Activated naive CD8-positive, alpha-beta T cell treated with anti-CD3 and anti-CD28 coated beads, Interleukin-2, amount 50 U/mL, for 16 hours (primary cell): ENCODE results near the gene IRAG1.

Experiments used
- DNase-seq: peaks from one replicate; pipeline ENCODE4 v3.0.0-alpha.2; 2020; ENCODE audit warnings: low read depth, low spot score

The IRAG1 gene

DNA sequence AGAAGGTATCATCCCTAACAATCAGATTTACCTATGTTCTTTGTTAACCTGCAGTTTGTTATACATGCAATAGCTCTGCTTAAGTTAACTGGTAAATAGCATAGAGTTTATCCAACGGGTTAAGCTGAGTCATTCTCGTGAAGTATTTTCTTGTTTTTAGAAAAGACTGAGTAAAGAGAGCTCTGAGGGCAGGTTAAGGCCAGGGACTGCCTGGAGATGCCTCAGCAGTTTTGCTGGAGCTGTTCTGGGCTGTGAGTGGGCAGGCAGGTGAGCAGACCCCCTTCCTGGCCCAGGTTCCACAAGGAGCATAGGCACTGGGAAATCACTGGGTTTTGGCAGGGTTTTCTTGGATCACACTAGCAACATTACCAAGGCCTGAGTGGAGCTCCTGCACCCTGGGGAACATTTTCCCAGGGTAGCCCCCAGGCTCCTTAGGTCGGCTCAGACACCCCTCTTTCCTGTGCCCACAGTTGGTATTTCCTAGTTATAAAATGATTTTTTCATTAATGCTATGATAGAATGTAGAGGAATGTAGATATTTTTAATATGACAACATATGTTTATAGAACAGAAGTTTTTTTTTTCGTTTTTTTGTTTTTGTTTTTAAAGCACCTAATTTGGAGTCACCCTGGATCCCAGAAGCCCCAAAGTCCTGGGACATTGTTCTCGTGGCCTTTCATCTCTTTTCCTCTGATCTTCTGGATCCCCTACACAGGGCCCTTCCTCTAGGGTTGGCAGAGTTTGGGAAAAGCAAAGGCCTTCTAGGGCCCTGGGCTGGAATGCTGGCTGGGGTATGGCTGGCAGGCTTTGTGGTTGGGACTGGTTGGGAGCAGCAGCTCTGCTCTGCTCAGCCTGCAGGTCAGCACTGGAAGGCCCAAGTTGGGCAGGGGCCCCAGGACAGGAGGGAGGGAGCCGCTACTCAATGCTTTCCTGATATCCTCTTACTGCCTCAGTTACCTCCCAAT, 26.7 kb downstream of the IRAG1 start:
- no peak for DNase-seq

DNA sequence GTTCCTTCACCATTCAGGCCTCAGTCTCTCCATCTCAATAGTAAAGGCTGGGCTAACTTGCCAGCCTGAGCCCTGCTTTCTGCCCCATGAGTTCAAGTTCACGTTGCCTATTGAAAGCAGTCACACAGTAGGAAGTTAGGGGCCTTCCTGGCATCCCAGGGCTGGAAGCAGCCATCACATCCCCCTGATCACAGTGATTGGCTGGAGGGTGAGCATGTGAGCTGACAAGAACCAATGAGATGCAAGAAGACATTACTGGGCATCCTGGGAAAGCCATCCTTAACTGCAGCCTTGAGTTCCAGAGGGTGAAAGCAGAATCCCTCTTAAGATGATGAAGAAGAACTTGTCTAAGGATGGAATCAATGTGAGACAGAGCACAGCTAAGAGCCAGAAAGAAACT, 29.1 kb downstream of the IRAG1 start:
- no peak for DNase-seq

DNA sequence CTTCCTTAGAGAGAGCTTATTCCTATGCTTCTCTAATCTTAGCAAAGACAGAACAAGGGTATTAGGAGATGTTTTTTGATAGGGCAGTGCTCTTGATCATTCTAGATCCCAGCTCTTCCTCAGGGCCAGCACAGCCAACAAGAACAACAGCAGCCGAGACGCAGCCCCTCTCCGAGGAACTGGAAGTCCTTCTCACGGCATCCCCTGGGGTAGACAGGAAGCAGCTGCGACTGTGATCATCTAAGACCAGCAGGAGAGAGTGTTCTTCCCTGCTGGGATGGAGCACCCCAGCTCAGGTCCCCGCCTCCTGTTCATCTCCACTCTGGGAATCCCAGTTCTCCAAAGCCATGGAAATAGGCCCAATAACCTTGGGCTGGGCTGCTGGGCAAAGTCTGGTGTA, 29.6 kb downstream of the IRAG1 start:
- no peak for DNase-seq

DNA sequence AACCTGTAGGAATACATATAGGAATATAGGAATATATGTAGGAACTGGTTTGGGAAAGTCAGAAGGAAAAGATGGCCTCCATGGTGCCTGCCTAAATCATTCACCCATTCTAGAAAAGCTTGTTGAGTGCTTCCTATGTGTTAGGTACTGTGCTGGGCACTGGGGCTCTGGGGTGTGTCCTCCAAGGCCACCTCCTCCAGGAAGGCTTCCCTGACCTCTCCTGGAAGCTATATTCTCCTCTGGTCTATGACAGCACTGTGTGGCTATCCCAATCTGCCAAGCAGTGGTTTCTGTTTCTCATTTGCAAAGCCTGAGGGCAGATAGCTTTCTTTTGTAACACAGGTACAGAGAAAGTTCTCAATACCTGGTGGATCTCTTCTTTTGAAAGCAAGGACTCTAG, 30.2 kb downstream of the IRAG1 start:
- DNase-seq, result no peak

DNA sequence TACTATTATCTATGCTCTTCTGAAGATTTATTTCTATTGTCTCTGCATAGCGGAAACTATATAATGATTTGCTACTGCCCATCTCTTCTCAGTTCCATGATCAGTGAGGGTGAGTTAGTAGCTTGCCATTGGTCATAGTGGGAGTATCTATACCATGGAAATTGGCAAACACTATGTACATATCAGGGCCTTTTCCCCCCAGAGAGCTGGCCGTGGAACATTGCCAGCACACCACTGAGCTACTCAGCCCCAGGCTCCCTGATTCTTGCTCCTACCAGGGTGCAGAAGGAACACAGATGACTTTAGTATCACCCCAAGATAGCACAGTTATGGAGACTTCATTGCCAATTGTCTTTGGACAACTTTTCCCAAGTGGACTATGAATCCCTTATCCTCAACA, 33.2 kb downstream of the IRAG1 start:
- no peak for DNase-seq

DNA sequence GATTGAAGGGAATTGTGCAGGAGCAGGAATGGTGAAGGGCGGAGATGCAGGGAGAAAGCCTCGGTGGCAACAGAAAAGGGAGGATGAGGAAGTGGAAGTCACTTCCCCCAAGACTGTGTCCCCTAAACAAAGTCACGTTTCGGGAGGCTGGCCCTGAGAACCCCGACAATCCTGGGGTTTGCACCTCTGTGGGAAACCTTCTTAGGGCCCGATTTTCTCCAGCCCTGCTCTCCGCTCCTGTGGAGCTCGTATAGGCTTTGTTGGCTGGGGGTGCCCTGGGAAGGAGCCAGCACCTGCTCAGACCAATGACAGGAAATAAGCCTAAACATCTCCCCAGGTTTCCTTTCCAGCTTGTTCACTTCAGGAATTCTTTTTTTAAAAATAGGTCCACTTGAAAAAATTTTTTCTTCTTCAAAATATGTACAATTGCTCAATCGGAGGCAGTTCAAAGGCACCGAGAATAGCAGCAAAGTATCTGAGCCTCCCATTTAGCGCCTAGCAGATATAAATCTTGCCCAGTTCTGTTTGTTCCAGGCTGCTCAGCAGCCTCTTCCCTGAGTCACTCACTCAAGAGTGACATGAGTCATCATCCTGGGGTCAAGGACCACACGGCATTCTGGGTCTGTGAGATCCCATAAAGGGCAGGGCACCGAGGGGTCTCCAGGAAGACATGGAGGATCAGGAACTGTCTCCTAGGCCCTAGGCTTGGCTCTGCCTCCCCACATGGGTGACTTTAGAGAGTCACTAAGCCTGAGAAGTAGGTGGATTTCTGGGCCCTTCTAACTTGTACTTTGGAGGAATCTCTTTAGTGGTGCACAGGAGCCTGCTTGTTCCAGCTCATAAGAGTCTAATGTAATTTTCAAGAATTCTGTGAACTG, 34.0 kb downstream of the IRAG1 start:
- DNase-seq, result no peak

DNA sequence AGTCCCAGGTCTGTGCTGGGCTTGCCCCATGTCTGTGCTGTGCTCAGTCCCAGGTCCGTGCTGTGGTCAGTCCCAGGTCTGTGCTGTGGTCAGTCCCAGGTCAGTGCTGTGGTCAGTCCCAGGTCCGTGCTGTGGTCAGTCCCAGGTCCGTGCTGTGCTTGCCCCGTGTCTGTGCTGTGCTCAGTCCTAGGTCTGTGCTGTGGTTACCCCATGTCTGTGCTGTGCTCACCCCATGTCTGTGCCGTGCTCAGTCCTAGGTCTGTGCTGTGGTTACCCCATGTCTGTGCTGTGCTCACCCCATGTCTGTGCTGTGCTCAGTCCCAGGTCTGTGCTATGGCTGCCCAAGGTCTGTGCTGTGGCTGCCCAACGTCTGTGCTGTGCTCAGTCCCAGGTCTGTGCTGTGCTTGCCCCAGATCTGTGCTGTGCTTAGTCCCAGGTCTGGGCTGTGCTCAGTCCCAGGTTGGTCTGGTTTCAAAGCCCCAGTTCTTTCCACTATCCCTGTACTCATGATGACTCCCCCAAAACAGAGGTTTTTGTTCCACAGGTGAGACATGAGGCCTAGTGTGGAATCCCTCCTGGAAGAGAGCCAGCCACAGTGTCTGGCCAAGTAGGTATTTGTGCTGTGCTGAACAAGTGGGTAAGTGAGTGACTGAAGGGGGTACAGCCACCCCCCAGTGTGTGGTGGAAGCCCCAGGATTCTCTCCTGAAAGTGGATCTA, 34.8 kb downstream of the IRAG1 start:
- no peak for DNase-seq

DNA sequence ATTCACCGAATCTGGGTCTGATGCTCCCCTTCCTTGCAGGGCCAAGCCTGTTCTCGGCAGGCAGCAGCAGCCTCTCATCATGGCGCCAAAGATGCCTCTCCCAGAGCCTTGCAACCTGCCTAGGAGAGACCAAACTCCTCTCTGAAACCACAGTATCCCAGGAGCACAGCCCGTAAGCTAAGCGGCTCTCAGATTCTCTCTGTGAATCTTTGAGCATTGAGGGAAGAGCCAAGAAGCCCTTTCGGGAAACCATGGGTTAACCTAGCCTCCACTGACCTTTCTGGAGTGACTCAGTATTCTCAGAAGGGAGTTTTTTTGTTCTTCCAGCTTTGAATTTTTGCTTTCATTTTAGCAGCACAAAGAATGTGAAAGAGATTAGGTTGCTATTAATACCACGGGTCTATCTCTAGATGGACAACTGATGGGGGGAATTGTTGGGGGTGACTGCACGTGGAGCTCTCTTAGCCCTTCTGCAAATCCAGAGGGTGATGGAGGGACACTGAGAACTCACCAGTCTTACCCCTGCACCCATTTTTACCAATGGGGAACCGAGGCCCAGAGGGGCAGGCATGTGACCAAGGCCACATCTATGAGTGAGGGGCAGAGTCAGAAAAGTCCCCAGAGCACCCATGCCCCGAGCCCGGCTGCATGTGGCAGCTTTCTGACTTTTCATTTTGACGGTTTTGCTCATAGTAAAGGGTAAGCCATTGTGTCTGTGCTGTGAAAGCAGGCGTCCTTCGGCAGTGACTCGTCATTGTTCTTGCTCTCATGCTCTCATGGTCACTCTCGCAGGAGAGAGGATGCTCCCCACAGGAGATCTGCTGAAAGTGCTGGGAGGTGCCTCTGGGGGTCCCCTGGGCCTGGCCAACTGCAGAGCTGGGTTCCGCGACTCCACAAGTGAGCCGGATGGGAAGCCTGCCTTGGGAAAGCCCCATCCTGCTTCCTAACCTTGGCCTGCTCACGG, 36.0 kb downstream of the IRAG1 start:
- DNase-seq, result no peak

DNA sequence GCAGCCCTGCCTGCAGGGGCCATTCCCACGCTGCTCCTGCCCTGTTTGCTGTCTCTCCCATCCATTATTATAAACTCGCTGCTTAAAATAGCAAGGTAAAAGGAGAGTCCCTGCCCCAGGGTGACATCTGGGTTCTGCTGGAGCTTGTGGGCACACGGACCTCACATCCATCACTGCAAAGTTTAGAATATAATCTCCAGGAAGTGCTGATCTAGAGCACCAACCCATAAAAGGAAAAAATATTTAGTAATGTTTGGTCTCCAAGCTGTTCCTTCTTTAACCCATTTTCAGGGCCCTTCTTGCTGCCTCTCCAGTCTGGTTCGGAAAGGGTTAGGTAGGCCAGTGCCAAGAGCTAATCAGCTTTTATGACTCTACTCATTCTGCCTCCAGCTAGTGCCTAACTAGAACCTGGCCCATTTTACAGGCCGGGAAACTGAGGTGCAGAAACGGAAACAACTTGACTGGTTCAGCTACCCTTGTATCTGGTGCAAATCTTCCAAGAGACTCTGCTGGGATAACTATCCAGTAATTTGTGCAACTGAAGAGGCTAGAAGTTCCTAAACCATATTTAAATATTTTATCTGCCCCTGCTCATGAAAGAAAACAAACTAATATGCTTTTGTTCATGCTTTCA, 37.5 kb downstream of the IRAG1 start:
- DNase-seq, result no peak

DNA sequence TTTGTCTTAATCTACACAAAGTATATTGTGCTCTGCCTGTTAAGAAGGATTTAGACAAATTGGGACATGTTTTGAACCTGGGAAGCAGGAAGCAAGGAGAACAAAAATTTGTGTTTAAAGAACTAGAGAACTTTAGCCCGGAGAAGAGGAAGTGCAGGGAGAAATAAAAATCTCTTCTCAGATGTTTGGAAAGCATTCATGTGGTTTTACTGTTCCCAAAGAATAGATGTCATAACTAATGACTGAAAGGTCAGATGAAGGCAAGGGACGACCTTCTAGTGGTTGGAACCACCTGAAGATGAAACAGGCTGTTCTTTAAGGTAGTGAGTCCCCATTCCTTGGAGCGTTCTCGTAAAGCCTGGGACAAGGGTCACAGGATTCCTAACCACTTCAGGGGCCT, 38.3 kb downstream of the IRAG1 start:
- no peak for DNase-seq

DNA sequence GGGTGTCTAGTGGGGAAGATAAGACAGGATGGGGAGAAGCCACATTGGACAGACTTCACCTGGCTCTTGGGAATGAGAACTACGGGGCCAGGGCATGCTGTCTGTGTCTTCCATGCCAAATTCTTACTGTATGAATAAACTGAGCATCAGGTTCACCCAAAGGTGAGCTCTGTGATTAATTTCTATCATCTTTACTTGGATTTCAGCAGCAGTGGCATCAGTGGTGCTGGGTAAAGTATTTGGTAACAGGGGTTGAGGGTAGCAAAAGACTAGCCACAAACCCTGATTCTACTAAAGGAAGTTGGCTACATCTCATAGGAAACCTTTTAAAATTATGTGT, 38.8 kb downstream of the IRAG1 start:
- no peak for DNase-seq

DNA sequence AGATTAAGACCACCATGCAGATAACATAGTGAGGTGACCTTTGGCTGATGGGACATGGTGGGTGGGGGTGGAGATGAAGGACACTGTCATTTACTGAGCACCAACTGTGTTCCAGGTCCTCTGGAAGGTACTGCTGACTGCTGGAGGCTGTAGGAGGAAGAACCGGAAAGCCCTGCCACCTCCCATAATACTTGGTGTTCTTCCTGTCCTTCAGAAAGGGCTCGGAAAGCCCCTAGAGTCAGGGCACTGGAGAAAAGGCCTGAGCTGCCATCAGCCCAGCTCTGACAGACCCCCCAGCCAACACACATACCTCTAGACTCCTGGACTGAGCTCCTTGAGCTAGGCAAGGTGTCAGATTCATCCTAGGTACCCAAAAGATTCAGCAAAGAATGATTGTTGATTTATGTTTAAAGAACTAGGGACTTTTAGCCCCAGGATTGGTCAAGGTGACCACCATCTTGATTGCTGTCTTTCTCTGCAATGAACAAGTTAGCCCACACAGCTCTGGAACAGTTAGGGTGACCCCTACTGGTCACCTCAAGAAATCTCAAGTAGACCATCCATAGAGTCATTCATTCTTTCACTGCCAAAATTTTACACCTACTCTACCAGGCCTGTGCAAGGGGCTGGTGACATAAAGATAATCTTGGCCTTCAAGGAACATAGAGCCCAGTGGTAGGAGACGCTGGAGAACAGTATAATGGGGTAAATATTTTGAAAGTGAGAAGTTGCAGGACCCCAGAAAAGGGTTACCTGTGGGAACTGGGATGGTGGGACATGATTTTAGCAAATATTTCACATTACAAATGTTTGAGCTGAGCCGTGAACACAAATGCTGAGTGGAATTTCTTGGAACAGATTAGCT, 39.4 kb downstream of the IRAG1 start:
- no peak for DNase-seq

DNA sequence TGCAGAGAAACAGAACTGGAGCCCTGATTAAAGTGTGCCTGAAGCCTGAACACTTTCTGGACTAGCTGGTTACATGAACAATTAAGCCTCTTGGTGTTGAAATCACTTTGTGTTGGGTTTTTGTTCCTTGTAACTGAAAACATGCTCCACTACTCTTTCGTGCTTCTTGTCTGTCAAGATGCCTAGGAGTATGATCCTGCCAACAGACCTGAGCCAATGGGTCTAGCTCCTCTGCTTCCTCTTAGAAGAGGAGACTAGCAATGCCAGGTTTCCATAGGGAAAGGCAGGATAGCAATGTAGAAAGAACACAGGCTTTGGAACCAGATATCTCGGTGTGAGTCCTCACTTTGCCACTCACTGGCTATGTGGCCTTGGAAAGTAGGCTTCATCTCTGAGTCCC, 40.3 kb downstream of the IRAG1 start:
- no peak for DNase-seq

DNA sequence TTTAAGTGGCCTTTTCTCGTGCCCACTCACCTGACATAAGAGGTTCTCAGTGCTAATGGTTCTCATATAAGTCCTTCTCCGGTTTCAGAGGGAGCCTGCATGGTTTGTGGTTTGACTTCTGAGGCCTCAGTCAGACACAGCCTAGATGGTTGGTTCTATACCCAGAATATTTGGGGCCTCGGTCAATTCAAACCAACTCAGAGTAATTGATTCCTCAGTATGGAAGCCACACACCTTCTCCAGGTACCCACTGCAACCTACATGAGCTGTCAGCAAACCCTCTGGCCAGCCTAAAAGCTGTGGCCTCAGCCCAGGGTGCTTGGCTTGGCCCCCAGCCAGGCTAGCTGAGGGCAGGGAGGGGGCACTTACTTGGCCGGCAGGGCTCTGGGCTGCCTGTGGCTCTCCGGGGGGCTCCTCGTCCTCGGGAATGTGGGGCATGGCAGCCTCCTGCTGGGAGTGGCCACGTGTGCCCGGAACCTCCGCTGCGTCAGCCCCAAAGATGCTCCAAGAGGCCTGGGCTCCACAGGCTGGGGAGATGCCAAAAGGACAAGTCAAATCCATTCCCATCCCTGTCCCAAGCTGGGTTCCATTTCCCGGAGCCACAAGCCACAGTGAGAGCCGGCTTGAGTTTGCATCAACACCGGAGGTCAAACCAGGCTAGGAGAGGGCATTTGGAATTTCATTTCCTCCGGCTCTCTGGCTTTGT, 41.7 kb downstream of the IRAG1 start:
- no peak for DNase-seq

DNA sequence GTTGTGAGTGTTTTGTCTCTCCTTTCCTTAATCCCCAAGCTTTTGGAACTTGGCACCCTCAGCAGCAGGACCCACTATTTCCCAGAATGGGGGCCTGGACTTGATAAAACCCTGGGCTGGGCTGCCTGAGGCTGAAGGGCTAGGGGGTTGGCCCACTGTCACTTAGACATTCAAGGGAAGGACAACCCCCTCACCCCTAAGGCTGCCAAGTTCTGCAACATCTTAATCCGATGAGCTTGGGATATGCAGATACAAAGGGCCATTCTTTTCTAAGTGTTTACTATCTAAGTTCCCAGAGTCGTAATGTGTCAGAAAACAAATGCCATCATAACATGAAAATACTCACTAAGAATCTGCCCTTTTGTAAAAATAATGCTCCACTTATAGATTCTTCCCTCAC, 42.9 kb downstream of the IRAG1 start:
- no peak for DNase-seq

DNA sequence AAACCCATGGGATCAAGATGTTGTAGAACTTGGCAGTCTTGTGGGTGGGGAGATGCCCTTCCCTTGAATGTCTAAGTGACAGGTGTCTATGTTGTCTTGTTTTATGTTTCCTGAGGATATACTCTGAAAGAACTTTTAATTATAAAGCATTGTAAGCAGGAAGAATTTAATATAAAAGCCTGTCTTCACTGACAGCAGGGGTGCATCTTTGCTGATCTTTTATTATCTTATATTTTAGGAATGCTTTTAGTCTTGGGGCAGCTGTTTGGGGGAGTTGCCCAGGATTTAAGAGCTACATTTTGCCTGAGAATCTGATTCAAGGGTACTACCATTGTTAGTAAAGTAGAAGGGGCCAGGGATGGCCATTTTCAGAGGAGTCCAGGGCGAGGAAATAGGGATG, 43.4 kb downstream of the IRAG1 start:
- DNase-seq, result no peak

DNA sequence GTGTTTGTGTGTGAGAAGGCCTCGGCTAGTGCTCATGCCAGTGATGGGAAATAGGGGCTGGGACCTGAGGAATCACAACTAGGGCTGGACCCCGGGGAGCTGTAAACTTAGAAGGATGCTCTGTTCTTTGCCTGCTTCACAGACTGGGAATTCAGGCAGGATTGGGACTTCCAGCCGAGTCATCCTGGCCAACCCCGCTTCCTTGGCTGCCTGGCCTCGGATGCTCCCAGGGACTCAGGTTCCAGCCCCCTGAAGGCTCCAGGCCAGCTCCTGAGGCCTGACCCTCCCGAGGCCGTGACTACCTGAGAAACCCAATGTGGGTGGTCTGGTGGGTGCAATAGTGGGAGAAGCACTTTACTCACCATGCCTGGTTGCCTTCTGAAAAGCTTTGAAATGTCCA, 44.7 kb downstream of the IRAG1 start:
- no peak for DNase-seq

DNA sequence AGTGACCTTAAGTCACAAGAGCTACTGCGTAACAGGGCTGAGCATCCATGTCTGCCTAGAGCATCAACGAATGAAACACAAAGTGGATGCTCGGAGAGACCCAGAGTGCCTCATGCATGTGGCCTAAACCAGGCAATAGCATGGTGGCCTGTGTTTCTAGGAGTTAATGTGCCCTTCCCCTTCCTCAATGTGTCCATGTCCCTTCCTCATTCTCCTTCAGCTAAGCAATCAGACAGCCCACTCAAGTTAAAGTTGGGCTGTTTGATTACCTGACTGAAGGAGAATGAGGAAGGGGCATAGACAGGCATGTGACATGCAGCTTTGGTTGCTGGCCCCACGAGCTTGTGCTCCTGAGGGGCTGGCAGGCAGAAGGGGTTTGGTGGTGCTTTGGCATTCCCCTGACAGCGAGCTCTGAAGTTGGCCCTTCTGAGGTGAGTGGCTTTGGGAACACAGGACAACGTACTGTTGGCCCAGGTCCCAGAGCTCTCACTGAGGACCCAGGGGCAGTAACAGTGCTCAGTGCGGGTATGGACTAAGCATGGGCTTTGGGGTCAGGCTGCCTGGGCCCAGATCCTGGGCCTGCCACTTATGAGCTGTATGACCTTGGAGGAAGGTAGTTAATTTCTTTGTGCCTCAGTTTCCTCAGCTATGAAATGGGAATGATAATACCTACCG, 46.7 kb downstream of the IRAG1 start:
- no peak for DNase-seq
